ENCODE data around the gene DNAJC27. TPM values are rescaled to one million over a fixed set of nuclear protein-coding genes. Genes with fewer than 3 reads are reported as not detected.

DNAJC27 gene
- total RNA-seq, 2 donors from 2014 or later, result 3.7 to 4.8 TPM

Other genes with a start within 250 kb of the DNAJC27 start
- 10 to 100 TPM; 45.0 to 48.3 TPM for gene PTRHD1, start 178.6 kb downstream of the DNAJC27 start, total RNA-seq
- gene CENPO, start 178.5 kb downstream of the DNAJC27 start, total RNA-seq, result 10 to 100 TPM in 1 of 2 donors, 1 to 10 TPM in 1; 9.8 to 10.8 TPM
- 10 to 100 TPM; 30.2 to 36.7 TPM for gene ADCY3, start 51.7 kb downstream of the DNAJC27 start, total RNA-seq
- 1 to 10 TPM in 1 of 2 donors, under 1 TPM in 1; 0.98 to 2.5 TPM for gene EFR3B, start 70.1 kb upstream of the DNAJC27 start, total RNA-seq
- gene POMC, start 196.6 kb upstream of the DNAJC27 start, total RNA-seq, result under 1 TPM; 0.31 to 0.59 TPM

All from left colon (tissue), 2 donors.